GM19463 (cell line): Measurements from ENCODE around the gene BEX4.
A peak's percentile ranks its signal among the peaks of the same experiment; 100 is the strongest.
"Not testable (repeated sequence)": the region's sequence is repeated elsewhere in the genome, so short reads cannot be mapped to it uniquely, and the experiment has no call there.

ENCODE experiments used
- ATAC-seq: cut with Tn5 transposase; IDR thresholded peaks from one replicate; pipeline ENCODE4 v1.9.1; 2021; ENCODE audit warnings: mild to moderate bottlenecking, moderate library complexity; ENCODE audit not compliant: unreplicated experiment

BEX4 gene

GRCh38 chrX:103235608-103236007, 20.7 kb downstream of the BEX4 start:
- not testable (repeated sequence) for ATAC-seq

- no peak for ATAC-seq
These were observed 21.4 kb downstream of the BEX4 start for GRCh38 chrX:103236296-103236695.

GRCh38 chrX:103240155-103240554, 25.2 kb downstream of the BEX4 start:
- no peak for ATAC-seq

DNA sequence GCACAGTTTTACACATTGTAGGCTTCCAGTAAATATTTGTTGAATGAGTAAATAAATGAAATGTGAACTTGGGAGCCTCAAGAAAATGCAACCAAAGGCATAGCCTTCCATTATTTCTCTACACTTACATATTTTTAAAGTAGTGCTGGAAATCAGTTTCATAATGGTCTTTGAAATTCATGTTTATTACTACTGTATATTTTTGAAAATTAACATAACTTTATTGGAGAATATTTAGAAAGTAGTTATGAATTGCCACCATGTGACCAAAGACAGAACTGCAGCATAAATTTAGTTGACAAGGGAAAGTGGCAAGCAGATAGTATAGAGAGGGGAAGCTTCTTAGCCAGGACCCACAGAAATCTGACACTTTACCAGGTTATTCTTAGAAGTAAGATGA, 33.6 kb downstream of the BEX4 start:
- ATAC-seq = peak; percentile 51

DNA sequence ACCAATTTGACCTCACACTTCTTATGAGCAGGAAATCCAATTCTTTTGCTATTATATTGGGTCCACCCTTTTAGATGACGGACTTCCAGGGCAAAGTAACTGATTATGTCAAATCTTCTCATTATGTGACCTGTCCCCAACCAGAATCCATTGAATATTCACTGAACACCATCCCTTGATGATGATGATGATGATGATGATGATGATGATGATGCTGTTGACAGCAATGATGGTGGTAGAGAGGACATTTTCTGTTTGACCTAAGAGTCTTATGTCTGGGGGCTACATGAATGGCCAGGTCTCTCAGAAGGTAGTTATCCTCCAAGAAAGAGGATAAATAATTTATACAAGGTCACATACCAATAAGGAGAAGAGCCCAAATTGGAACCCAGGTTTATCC, 34.9 kb downstream of the BEX4 start:
- no peak for ATAC-seq

GRCh38 chrX:103250977-103251376, 36.1 kb downstream of the BEX4 start:
- no peak for ATAC-seq

DNA sequence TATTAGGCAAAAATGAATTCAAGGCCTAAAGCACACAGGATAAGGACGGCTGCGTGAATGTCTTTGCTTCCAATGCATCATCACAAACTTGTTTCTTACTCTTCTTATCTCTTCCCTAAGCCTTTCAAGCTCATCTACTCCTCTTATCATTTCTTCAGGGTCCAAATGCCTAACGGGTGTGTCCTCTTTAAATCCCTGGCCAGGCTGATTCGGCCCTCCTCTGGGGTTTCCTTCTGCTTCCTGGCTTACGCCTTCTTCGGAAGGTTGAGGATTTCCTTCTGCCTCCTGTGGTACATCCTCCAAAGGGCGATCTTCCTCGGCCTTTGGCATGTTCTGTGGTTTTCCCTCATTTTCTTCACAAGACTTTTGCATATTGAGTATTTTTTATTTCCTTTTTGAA, 38.7 kb downstream of the BEX4 start:
- no peak for ATAC-seq

- peak; percentile 68 for ATAC-seq
These were observed 39.4 kb downstream of the BEX4 start for GRCh38 chrX:103254171-103254824.

GRCh38 chrX:103254921-103255493, 40.1 kb downstream of the BEX4 start, which contains the start of gene TCEAL8:
Gene TCEAL8 (minus strand): TSS chrX:103255155. CDS start chrX:103253979, 1,176 bp downstream.
- ATAC-seq = peak; percentile 94

DNA sequence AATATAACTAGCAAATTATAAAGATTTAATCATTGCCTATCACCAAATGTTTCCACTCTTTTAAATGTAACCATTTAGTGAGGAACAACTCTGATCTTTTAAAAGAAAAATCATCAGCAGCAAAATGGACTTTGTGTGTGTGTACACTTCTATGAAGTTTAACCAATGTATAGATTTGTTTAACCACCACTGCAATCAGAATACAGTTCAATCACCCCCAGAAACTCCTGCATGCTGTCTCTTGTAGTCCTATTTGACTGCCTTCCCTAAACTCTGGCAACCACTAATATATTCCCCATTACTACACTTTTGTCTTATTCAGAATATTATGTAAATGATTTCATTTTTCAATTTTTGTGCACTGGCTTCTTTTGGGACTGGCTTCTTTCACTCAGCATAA, 41.7 kb downstream of the BEX4 start:
- no peak for ATAC-seq

GRCh38 chrX:103258275-103258674, 43.4 kb downstream of the BEX4 start:
- no peak for ATAC-seq
